Upper lobe of left lung (tissue), 6 donors: ENCODE data around the gene JAGN1. TPM values are rescaled to one million over a fixed set of nuclear protein-coding genes. Genes with fewer than 3 reads are reported as not detected.

Experiments used
- ATAC-seq, 2 donors: fragments of 200-7000 bp; cut with Tn5 transposase; one replicate each; pipeline ENCODE4 v1.9.1; 2022; ENCODE audit warnings: mild to moderate bottlenecking in 2 of 2, moderate library complexity in 2 of 2; ENCODE audit not compliant: low FRiP score in 2 of 2
- DNase-seq, 2 donors: peaks; one replicate each; pipeline ENCODE4 v3.0.0-alpha.2; 2019 to 2020
- H3K27ac ChIP-seq, 4 donors: fragments of 200-600 bp; sonication (generic); one replicate each; pipeline ENCODE4 v1.5.1; 2016 to 2019
- H3K27me3 ChIP-seq, 4 donors: fragments of 200-600 bp; sonication (generic); one replicate each; pipeline ENCODE4 v1.5.1; 2017 to 2019
- H3K36me3 ChIP-seq, 4 donors: fragments of 200-600 bp; sonication (generic); one replicate each; pipeline ENCODE4 v1.5.1; 2016 to 2019
- H3K4me1 ChIP-seq, 4 donors: fragments of 200-600 bp; sonication (generic); one replicate each; pipeline ENCODE4 v1.5.1; 2018 to 2019
- H3K4me3 ChIP-seq, 4 donors: fragments of 200-600 bp; sonication (generic); one replicate each; pipeline ENCODE4 v1.5.1; 2017 to 2019; ENCODE audit warnings: mild to moderate bottlenecking in 2 of 4, moderate library complexity in 1 of 4
- H3K9me3 ChIP-seq, 4 donors: fragments of 200-600 bp; sonication (generic); one replicate each; pipeline ENCODE4 v1.5.1; 2018 to 2019
- CTCF ChIP-seq, 6 experiments: fragments of 450-650 bp in 4 of 6; fragments of 200-600 bp in 2 of 6; sonication (generic) in 2 of 6; IDR thresholded peaks; one replicate each; pipeline ENCODE4 v1.5.1; 2016 to 2019; ENCODE audit warnings: antibody characterized with exemption in 6 of 6
- EP300 ChIP-seq, 4 donors: sonication (generic); formaldehyde crosslinking; IDR thresholded peaks; one replicate each; pipeline ENCODE4 v1.5.1; 2017; ENCODE audit warnings: antibody characterized with exemption in 4 of 4, control low read depth in 2 of 4
- POLR2A ChIP-seq, 4 donors: fragments of 450-650 bp; IDR thresholded peaks; one replicate each; pipeline ENCODE4 v1.5.1; 2016 to 2017; ENCODE audit warnings: antibody characterized with exemption in 4 of 4, mild to moderate bottlenecking in 2 of 4
- POLR2AphosphoS5 ChIP-seq, 2 donors: sonication (generic); formaldehyde crosslinking; IDR thresholded peaks; one replicate each; pipeline ENCODE4 v1.5.1; 2017; ENCODE audit warnings: antibody characterized with exemption in 2 of 2
- WGBS, 2 donors: methylation state at CpG; one replicate each; pipeline ENCODE4 v1.1.5; 2017 to 2018; 5-methylcytosine and 5-hydroxymethylcytosine counted together
- total RNA-seq, 6 donors: library from RNA; depleted of rRNA in 4 of 6; stranded (reverse); fragments of >200 nt in 4 of 6; gene quantifications; one replicate each; pipeline versions ENCODE4 v1.1.0 to v1.2.1, GENCODE V29; 2016 to 2021
- donor health status: DM: no; HTN: no; CAD: no; lungs with moderate emphysema.
- donor health status: DM: no; HTN: yes; CAD: no; lungs with severe emphysema.

Gene JAGN1
- total RNA-seq, 6 donors from 2014 or later, result 4.2 to 33.3 (median 24.2) TPM

- Histone ChIP-seq H3K4me3 (no peak overlapping the region), H3K4me1 (peaks cover 0 to 14% (median 3%) of the 10 kb centered on the region in 4 donors), H3K9me3 (no peaks in the 10 kb centered on the region), H3K36me3 (no peaks in the 10 kb centered on the region), H3K27me3 (no peaks in the 10 kb centered on the region), H3K27ac (no peak overlapping the region)
- WGBS, 2 donors, result 93 to 100% methylated on average over 3 of the region's 3 CpGs
- no peak for ATAC-seq
- no peak for DNase-seq
- TF ChIP-seq POLR2A (IDR thresholded peaks at IDR 0.05) (no peak), EP300 (IDR thresholded peaks at IDR 0.05) (no peak), POLR2AphosphoS5 (IDR thresholded peaks at IDR 0.05) (no peak), CTCF (IDR thresholded peaks at IDR 0.05) (no peak)
These were observed 34.8 kb upstream of the JAGN1 start for GRCh38 chr3:9855594-9855993.

GRCh38 chr3:9859530-9860025 lies 30.8 kb upstream of the JAGN1 start:
- DNase-seq (no peak), ATAC-seq (no peak)
- H3K4me3 ChIP-seq, result no peak overlapping the region
- H3K27ac ChIP-seq, result no peak overlapping the region
- no peaks in the 10 kb centered on the region for H3K36me3 ChIP-seq
- WGBS, 2 donors, result 94 to 96% methylated on average over 4 to 10 of the region's 12 CpGs
- no peak for TF ChIP-seq POLR2A (IDR thresholded peaks at IDR 0.05)
- TF ChIP-seq EP300 (IDR thresholded peaks at IDR 0.05), result no peak
- TF ChIP-seq CTCF (IDR thresholded peaks at IDR 0.05), result no peak
- no peak for TF ChIP-seq POLR2AphosphoS5 (IDR thresholded peaks at IDR 0.05)
- no peaks in the 10 kb centered on the region for H3K27me3 ChIP-seq
- H3K4me1 ChIP-seq, result peaks cover 12 to 30% (median 19%) of the 10 kb centered on the region in 4 donors
- H3K9me3 ChIP-seq, result no peaks in the 10 kb centered on the region

- ATAC-seq (no peak), DNase-seq (no peak)
- TF ChIP-seq POLR2A (IDR thresholded peaks at IDR 0.05), result no peak
- no peak for TF ChIP-seq POLR2AphosphoS5 (IDR thresholded peaks at IDR 0.05)
- TF ChIP-seq EP300 (IDR thresholded peaks at IDR 0.05), result no peak
- no peak for TF ChIP-seq CTCF (IDR thresholded peaks at IDR 0.05)
- Histone ChIP-seq H3K4me3 (no peak overlapping the region), H3K9me3 (no peaks in the 10 kb centered on the region), H3K4me1 (peaks cover 20 to 42% (median 25%) of the 10 kb centered on the region in 4 donors), H3K27ac (peak overlapping the region in 1 of 4 donors; percentile 65), H3K36me3 (no peaks in the 10 kb centered on the region), H3K27me3 (no peaks in the 10 kb centered on the region)
- 73 to 81% methylated on average over 3 to 4 of the region's 4 CpGs for WGBS, 2 donors
These were observed 29.2 kb upstream of the JAGN1 start for GRCh38 chr3:9861201-9861600.

- no peak for ATAC-seq
- H3K9me3 ChIP-seq, result no peaks in the 10 kb centered on the region
- 79 to 80% methylated on average over 5 of the region's 5 CpGs for WGBS, 2 donors
- H3K4me1 ChIP-seq, result peaks cover 20 to 42% (median 25%) of the 10 kb centered on the region in 4 donors
- peak overlapping the region in 1 of 4 donors; percentile 65 for H3K27ac ChIP-seq
- DNase-seq, result no peak
- TF ChIP-seq POLR2A (IDR thresholded peaks at IDR 0.05) (no peak), POLR2AphosphoS5 (IDR thresholded peaks at IDR 0.05) (no peak), CTCF (IDR thresholded peaks at IDR 0.05) (no peak), EP300 (IDR thresholded peaks at IDR 0.05) (no peak)
- H3K36me3 ChIP-seq, result no peaks in the 10 kb centered on the region
- H3K27me3 ChIP-seq, result no peaks in the 10 kb centered on the region
- no peak overlapping the region for H3K4me3 ChIP-seq
These were observed 28.7 kb upstream of the JAGN1 start for GRCh38 chr3:9861626-9862130.
